GM19023 (cell line): Measurements from ENCODE around the gene GPLD1.
"Not testable (repeated sequence)": the region's sequence is repeated elsewhere in the genome, so short reads cannot be mapped to it uniquely, and the experiment has no call there.

Source experiments
- ATAC-seq: cut with Tn5 transposase; IDR thresholded peaks from one replicate; pipeline ENCODE4 v1.9.1; 2021; ENCODE audit warnings: mild to moderate bottlenecking, moderate library complexity; ENCODE audit not compliant: unreplicated experiment

GPLD1 gene

DNA sequence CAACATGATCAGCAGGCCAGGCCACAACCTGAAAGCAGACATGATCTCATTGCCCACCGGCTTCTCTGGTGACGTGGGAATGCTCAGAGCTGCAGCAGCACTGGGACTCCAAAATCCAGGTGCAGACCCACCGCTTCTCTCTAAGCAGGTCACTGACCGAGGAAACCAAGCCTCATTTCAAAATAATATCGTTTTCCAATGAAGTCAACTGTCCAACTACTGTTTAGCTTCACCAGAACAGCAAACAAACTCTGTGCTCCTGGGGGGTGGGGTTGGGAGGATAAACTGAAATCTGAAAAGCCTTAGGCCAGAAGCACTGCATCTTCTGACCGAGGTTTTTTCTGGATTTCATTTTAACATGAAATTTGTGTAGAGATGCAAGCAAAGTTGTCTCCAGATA, at the start of gene GPLD1:
TSS of gene GPLD1 (minus strand) at position 109 of the 400 bp plus-strand sequence. CDS start at position 42, 67 bp downstream.
- no peak for ATAC-seq

- ATAC-seq: no peak
Measured at GRCh38 chr6:24537771-24538385, 48.5 kb upstream of the GPLD1 start.

- no peak for ATAC-seq
Measured at GRCh38 chr6:24537082-24537699, 47.8 kb upstream of the GPLD1 start.

DNA sequence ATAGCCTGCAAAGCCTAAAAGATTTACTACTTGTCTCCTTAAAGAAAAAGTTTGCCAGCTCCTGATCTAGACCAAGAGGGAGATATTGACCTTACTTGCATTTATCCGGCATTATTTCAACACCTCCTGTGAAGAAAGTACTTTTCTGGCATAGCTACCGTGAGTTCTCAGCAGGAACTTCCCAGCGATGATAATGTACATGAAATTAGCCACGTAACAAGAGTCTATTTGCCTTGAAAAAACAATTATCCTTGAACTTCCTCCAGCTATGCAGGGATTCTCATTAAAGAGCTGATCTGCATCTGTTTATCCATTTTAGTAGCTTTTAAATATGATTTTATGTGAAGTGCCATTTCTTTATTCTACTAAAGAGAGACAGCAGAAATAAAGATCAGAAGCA, 47.1 kb upstream of the GPLD1 start:
- no peak for ATAC-seq

DNA sequence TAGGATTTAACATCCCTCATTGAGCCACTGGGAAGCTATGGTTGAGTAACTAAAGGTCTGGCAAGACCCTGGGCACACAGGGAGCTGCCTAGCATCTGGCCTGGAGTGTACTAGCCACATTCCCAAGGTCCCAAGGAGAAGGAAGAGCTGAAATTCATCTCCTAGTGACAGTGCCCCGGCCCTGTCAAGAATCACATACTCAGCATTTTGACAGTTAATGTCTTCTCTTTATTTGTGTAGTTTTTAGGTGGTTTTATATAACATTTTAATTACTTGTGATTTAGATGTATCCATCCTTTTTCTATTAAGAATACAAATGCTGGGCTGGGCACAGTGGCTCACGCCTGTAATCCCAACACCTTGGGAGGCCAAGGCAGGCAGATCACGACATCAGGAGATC, 45.8 kb upstream of the GPLD1 start:
- ATAC-seq: no peak

DNA sequence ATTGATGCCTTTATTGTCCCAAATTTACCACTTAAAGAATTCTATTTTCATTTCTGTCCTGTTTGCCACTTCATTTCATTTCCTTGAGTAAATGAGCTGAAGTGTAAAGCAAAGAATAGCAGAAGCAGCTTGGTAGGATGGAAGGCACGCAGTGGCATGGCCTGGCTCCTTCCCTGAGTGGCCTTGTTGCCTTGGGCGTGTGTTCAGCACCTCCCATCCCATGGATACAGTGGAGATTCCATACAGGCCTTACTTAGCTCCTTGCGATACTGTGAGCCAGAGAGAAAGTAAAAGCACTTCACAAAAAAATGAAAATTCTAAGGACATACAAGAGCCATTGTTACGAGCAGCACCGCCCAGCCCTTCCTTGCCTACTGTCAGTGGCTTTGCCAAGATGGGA, 45.0 kb upstream of the GPLD1 start:
- ATAC-seq: no peak

DNA sequence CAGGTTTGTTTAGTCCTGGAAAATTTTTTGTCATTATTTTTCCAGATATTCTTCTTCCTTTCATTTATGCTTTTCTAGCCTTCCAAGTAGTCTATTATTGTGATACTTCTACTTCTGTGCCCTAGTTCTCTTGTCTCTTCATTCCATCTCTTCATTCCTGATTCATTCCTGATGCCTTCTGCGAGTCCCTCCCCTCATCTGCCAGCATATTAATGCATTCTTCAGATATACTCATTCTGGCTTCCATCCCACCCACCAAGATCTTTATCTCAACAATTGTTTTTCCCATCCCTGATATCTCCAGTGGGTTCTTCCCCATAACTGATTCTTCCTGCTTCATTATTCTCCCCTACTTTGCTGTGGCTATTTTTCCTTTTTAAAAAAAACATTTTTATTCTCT, 40.6 kb upstream of the GPLD1 start:
- no peak for ATAC-seq

- ATAC-seq: no peak
Measured at GRCh38 chr6:24524805-24525204, 35.4 kb upstream of the GPLD1 start.

GRCh38 chr6:24524329-24524728, 35.0 kb upstream of the GPLD1 start:
- ATAC-seq: no peak

DNA sequence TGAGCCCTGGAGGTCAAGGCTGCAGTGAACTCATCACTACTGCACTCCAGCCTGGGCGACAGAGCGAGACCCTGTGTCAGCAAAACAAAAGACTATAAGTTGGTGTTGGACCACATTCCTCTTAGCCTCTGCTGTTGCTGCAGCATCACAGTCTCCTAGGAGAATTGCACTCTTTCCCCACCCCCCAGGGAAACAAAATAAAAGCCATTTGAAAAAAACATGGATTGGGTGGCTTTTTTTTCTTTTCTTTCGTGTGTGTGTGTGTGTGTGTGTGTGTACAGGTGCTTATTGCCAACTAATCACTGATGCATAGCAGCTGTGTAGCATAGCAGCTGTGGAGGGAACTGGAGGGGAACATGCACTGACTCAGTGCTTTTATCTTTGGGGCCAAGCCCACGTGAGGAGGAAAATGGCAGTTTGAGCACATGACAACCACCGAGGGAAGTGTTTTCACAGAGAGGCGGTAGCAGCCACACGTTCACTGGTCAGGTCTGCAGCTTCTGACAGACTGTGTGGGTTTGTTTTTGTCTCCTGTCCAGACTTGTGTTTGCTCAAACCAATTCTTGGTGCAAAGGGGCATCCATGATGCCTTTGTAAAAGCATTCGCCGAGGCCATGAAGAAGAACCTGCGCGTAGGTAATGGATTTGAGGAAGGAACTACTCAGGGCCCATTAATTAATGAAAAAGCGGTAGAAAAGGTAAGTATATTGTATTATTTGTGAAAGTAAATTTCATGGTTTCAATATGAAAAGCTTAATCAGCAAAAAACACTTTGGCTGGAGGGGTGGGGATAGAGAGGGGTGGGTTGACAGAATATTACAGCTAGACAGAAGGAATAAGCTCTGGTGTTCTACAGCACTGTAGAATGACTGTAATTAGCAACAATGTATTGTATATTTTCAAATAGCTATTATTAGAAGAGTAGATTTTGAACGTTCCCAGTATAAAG, 33.1 kb upstream of the GPLD1 start:
- no peak for ATAC-seq

DNA sequence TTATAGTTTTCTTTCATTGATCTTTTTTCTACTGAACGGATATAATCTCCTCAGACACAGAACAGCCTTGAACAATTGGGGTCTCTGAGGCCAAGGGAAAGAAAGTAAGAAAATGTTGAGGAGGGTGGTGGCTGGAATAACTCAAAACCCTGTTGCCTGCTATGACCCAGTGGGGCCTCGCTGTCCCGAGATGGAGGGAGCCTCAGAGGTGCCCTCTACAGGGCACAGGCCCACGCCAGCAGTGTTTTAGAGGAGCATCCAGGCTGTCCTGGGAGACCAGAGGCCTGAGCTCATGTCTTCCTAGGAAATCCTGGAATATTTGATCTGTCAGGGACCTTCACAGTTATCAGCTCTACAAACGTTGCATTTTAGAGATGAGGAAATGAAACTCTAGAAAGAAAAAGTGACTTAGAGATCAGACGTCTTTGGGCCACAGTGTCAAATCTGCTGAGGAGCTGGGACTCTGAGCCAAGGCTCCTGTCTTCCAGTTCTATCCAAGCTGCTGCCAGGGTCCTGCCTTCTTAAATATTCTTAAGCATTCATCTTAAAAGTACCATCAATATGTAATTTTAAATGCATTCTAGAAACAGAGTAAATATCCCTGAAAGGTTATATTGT, 31.7 kb upstream of the GPLD1 start:
- ATAC-seq: peak; percentile 43

GRCh38 chr6:24517659-24518543, 28.5 kb upstream of the GPLD1 start:
- ATAC-seq: peak; percentile 69

DNA sequence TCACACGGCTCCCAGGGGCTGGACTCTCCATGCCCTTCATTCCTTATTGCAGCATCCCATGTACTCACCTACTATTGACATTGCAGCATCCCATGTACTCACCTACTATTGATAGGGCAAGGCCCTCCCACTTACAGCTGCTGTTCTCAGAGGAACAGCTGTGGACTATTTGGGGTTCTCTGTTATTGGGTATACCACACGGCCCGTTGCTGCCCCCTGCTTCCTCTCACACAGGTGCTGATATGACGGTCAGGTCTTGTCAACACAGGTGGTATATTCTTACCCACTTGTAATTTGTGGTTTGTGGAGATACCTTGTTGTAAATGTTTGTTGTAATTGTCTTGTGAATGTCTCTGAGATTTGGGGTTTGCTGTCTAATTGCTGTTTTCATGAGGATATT, 24.2 kb upstream of the GPLD1 start:
- no peak for ATAC-seq

DNA sequence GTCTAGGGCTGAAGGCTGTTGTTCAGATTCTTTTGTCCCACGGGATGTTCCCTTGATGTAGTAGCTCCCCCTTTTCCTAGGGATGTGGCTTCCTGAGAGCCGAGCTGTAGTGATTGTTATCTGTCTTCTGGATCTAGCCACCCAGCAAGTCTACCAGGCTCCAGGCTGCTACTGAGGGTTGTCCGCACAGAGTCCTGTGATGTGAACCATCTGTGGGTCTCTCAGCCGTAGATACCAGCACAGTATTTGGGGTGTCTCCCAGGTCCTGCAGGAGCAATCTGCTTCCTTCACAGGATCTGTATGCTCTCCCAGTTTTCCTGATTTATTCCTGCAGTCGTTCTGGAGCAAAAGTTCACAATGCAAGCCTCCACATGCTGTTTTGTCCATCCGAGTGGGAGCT, 22.6 kb upstream of the GPLD1 start:
- ATAC-seq: not testable (repeated sequence)

DNA sequence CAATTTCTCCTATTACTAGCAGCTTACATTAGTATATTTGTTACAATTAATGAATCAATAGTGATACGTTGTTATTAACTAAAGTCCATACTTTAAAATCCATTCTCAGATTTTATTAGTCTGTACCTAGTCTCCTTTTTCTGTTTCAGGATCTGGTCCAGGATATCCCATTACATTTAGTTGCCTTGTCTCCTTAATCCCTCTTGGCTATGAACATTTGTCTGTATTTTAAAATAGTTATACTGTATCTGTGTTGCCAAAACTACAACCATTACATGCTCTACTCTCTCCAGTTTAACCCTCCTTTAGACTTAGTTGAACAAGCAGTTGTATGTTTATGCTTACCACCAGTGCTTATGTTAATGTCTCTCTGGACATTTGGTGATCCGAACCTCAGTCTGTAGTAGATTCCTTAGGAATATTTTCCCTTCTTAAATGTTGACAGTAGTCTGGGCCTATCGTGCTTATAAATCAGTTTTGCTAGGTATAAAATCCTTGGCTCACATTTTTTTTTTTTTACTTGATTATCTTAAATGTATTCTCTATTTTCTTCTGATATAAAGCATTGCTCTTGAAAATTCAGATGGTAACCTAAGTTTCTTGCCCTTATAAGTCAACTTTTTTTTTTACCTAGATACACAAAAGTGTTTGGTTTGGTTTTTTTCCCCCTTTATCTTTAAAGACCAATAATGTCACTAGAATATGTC, 17.6 kb upstream of the GPLD1 start:
- ATAC-seq: no peak

- ATAC-seq: no peak
Measured at GRCh38 chr6:24504649-24505586, 15.5 kb upstream of the GPLD1 start.

- no peak for ATAC-seq
Measured at GRCh38 chr6:24504287-24504648, 14.9 kb upstream of the GPLD1 start.

- no peak for ATAC-seq
Measured at GRCh38 chr6:24501914-24502313, 12.5 kb upstream of the GPLD1 start.

- no peak for ATAC-seq
Measured at GRCh38 chr6:24501374-24501773, 12.0 kb upstream of the GPLD1 start.
